ENCODE measurements around the gene CASZ1.

DNA sequence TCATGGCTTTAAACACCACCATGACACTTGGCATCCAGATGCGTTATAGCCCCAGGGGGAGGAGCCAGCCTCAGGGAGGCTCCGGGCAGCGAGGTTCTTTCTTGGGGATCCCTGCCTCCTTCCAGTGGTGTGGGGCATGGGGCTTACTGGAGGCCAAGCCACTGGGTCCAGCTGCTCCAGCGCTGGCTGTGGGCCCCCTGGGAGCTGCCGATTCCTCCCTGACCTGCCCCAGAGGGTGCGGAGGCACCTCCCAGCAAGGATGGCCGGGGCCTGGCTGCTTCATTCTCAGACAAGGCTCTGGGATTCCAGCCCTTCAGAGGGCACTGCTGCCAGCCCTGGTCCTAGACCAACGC is 162.4 kb downstream of the CASZ1 start:
- TF ChIP-seq FOS (IDR thresholded peaks at IDR 0.05; ENCODE audit: borderline replicate concordance, insufficient read depth, low read length) (no peak), POLR2A (IDR thresholded peaks at IDR 0.05; ENCODE audit: low read depth, low read length) (no peak), GATA2 (IDR thresholded peaks at IDR 0.05; ENCODE audit: insufficient read depth, insufficient read length, low read depth, low read length) (no peak), EZH2 (IDR thresholded peaks at IDR 0.05; ENCODE audit: borderline replicate concordance, low read depth, low read length, severe bottlenecking) (no peak), POLR2AphosphoS5 (IDR thresholded peaks at IDR 0.05; ENCODE audit: insufficient read depth, low read depth, low read length) (no peak), JUN (IDR thresholded peaks at IDR 0.05; ENCODE audit: borderline replicate concordance, insufficient read depth, insufficient read length, low read depth) (no peak), MYC (IDR thresholded peaks at IDR 0.05; ENCODE audit: low read depth, low read length) (no peak)
- TF ChIP-seq, protein P1, sequence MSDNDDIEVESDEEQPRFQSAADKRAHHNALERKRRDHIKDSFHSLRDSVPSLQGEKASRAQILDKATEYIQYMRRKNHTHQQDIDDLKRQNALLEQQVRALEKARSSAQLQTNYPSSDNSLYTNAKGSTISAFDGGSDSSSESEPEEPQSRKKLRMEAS (IDR thresholded peaks at IDR 0.05; ENCODE audit: insufficient read depth, insufficient read length): no peak
- TF ChIP-seq, protein P2, sequence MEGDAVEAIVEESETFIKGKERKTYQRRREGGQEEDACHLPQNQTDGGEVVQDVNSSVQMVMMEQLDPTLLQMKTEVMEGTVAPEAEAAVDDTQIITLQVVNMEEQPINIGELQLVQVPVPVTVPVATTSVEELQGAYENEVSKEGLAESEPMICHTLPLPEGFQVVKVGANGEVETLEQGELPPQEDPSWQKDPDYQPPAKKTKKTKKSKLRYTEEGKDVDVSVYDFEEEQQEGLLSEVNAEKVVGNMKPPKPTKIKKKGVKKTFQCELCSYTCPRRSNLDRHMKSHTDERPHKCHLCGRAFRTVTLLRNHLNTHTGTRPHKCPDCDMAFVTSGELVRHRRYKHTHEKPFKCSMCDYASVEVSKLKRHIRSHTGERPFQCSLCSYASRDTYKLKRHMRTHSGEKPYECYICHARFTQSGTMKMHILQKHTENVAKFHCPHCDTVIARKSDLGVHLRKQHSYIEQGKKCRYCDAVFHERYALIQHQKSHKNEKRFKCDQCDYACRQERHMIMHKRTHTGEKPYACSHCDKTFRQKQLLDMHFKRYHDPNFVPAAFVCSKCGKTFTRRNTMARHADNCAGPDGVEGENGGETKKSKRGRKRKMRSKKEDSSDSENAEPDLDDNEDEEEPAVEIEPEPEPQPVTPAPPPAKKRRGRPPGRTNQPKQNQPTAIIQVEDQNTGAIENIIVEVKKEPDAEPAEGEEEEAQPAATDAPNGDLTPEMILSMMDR (IDR thresholded peaks at IDR 0.05; ENCODE audit: extremely low read depth in 1 of 2, insufficient read depth in 1 of 2, low read depth in 1 of 2, low read length in 2 of 2): no peak
